GM18861 (cell line): ENCODE results near the gene E2F1.

Source experiments
- ATAC-seq: cut with Tn5 transposase; IDR thresholded peaks from one replicate; pipeline ENCODE4 v1.9.1; 2021; ENCODE audit not compliant: unreplicated experiment

Gene E2F1

GRCh38 chr20:33686100-33686983 is at the start of gene E2F1:
TSS of gene E2F1 (minus strand) at chr20:33686385. CDS start at chr20:33686264, 121 bp downstream.
- peak; percentile 59 for ATAC-seq

- no peak for ATAC-seq
These were observed 47.7 kb upstream of the E2F1 start for GRCh38 chr20:33733654-33734576.

GRCh38 chr20:33732166-33732970 is 46.2 kb upstream of the E2F1 start:
- ATAC-seq = peak; percentile 37

GRCh38 chr20:33731693-33732165 is 45.5 kb upstream of the E2F1 start, which contains the start of gene ZNF341:
TSS of gene ZNF341 (plus strand) at chr20:33731996. CDS start at chr20:33732022, 26 bp downstream.
- ATAC-seq = peak; percentile 67

GRCh38 chr20:33730946-33731692 is 44.9 kb upstream of the E2F1 start:
- no peak for ATAC-seq

GRCh38 chr20:33729101-33729500 is 42.9 kb upstream of the E2F1 start:
- ATAC-seq = no peak

- ATAC-seq = no peak
These were observed 42.3 kb upstream of the E2F1 start for GRCh38 chr20:33728463-33728862.

- ATAC-seq = no peak
These were observed 41.6 kb upstream of the E2F1 start for GRCh38 chr20:33727806-33728205.

- ATAC-seq = no peak
These were observed 40.9 kb upstream of the E2F1 start for GRCh38 chr20:33727115-33727479.

- ATAC-seq = no peak
These were observed 39.6 kb upstream of the E2F1 start for GRCh38 chr20:33725607-33726264.

GRCh38 chr20:33724439-33725094 is 38.4 kb upstream of the E2F1 start:
- ATAC-seq = no peak

- no peak for ATAC-seq
These were observed 35.4 kb upstream of the E2F1 start for GRCh38 chr20:33721391-33722140.

- peak; percentile 96 for ATAC-seq
These were observed 34.0 kb upstream of the E2F1 start, which contains the start of gene PXMP4 for GRCh38 chr20:33719989-33720709. TSS of gene PXMP4 (minus strand) at chr20:33720310. CDS start at chr20:33720207, 103 bp downstream.

- ATAC-seq = no peak
These were observed 33.2 kb upstream of the E2F1 start for GRCh38 chr20:33719277-33719988.

- no peak for ATAC-seq
These were observed 30.3 kb upstream of the E2F1 start for GRCh38 chr20:33716498-33716897.

- ATAC-seq = no peak
These were observed 27.7 kb upstream of the E2F1 start for GRCh38 chr20:33713865-33714367.

- no peak for ATAC-seq
These were observed 25.2 kb upstream of the E2F1 start for GRCh38 chr20:33711446-33711738.
